ENCODE data around the gene CCDC77. TPM values are rescaled to one million over a fixed set of nuclear protein-coding genes. Genes with fewer than 3 reads are reported as not detected.
A peak's percentile ranks its signal among the peaks of the same experiment; 100 is the strongest.

Gene CCDC77
- total and polyA plus RNA-seq, 2 donors (not counting 1 experiment from before 2014, with no cell fraction given) = 6.8 to 8.8 TPM

- Histone ChIP-seq H3K79me2 (ENCODE audit: control insufficient read depth, insufficient read depth, low read length) (no peaks in the 10 kb centered on the region), H3K9me3 (ENCODE audit: control insufficient read depth, insufficient read depth, low read depth, low read length) (no peaks in the 10 kb centered on the region), H3K4me3 (replicated peaks in 1 of 4; ENCODE audit: control extremely low read depth in 1 of 4, insufficient read depth in 1 of 4, low read depth in 3 of 4, low read length in 4 of 4) (no peak overlapping the region), H3K27me3 (ENCODE audit: control insufficient read depth, insufficient read depth, low read length) (peaks cover 3% of the 10 kb centered on the region), H2AFZ (ENCODE audit: low read length) (no peak overlapping the region), H3K36me3 (ENCODE audit: control insufficient read depth, insufficient read depth, low read length) (no peaks in the 10 kb centered on the region), H3K9ac (ENCODE audit: insufficient read depth, low read length) (no peak overlapping the region), H3K4me2 (ENCODE audit: extremely low read depth, insufficient read depth, low read length) (no peak overlapping the region), H3K27ac (ENCODE audit: insufficient read depth, low read length) (no peak overlapping the region), H4K20me1 (ENCODE audit: control insufficient read depth, extremely low read depth, insufficient read depth, low read length) (no peaks in the 10 kb centered on the region), H3K4me1 (ENCODE audit: control insufficient read depth, extremely low read depth, insufficient read depth, low read length) (no peaks in the 10 kb centered on the region)
- DNase-seq (ENCODE audit: low read depth in 2 of 2) = no peak
- no peak for TF ChIP-seq EZH2 (IDR thresholded peaks at IDR 0.05; ENCODE audit: low read length, missing control alignments)
- no peak for TF ChIP-seq CTCF (conservative IDR thresholded peaks at IDR 0.05 in 1 of 2, IDR thresholded peaks at IDR 0.05 in 1 of 2; ENCODE audit: low read depth in 1 of 2, low read length in 2 of 2)
Observed at GRCh38 chr12:470133-470532, 68.7 kb downstream of the CCDC77 start.

GRCh38 chr12:473198-473597 lies 71.8 kb downstream of the CCDC77 start:
- Histone ChIP-seq H3K36me3 (ENCODE audit: control insufficient read depth, insufficient read depth, low read length) (no peaks in the 10 kb centered on the region), H3K4me1 (ENCODE audit: control insufficient read depth, extremely low read depth, insufficient read depth, low read length) (no peaks in the 10 kb centered on the region), H2AFZ (ENCODE audit: low read length) (no peak overlapping the region), H4K20me1 (ENCODE audit: control insufficient read depth, extremely low read depth, insufficient read depth, low read length) (no peaks in the 10 kb centered on the region), H3K27ac (ENCODE audit: insufficient read depth, low read length) (no peak overlapping the region), H3K9me3 (ENCODE audit: control insufficient read depth, insufficient read depth, low read depth, low read length) (no peaks in the 10 kb centered on the region), H3K4me2 (ENCODE audit: extremely low read depth, insufficient read depth, low read length) (no peak overlapping the region), H3K9ac (ENCODE audit: insufficient read depth, low read length) (no peak overlapping the region), H3K4me3 (replicated peaks in 1 of 4; ENCODE audit: control extremely low read depth in 1 of 4, insufficient read depth in 1 of 4, low read depth in 3 of 4, low read length in 4 of 4) (no peak overlapping the region), H3K27me3 (ENCODE audit: control insufficient read depth, insufficient read depth, low read length) (peaks cover 5% of the 10 kb centered on the region), H3K79me2 (ENCODE audit: control insufficient read depth, insufficient read depth, low read length) (no peaks in the 10 kb centered on the region)
- DNase-seq (ENCODE audit: low read depth in 2 of 2) = no peak
- TF ChIP-seq EZH2 (IDR thresholded peaks at IDR 0.05; ENCODE audit: low read length, missing control alignments) (no peak), CTCF (conservative IDR thresholded peaks at IDR 0.05 in 1 of 2, IDR thresholded peaks at IDR 0.05 in 1 of 2; ENCODE audit: low read depth in 1 of 2, low read length in 2 of 2) (no peak)

- Histone ChIP-seq H3K9me3 (ENCODE audit: control insufficient read depth, insufficient read depth, low read depth, low read length) (no peaks in the 10 kb centered on the region), H3K4me1 (ENCODE audit: control insufficient read depth, extremely low read depth, insufficient read depth, low read length) (no peaks in the 10 kb centered on the region), H3K9ac (ENCODE audit: insufficient read depth, low read length) (no peak overlapping the region), H3K4me2 (ENCODE audit: extremely low read depth, insufficient read depth, low read length) (no peak overlapping the region), H2AFZ (ENCODE audit: low read length) (no peak overlapping the region), H3K36me3 (ENCODE audit: control insufficient read depth, insufficient read depth, low read length) (no peaks in the 10 kb centered on the region), H3K27me3 (ENCODE audit: control insufficient read depth, insufficient read depth, low read length) (peaks cover 7% of the 10 kb centered on the region), H3K79me2 (ENCODE audit: control insufficient read depth, insufficient read depth, low read length) (no peaks in the 10 kb centered on the region), H4K20me1 (ENCODE audit: control insufficient read depth, extremely low read depth, insufficient read depth, low read length) (no peaks in the 10 kb centered on the region), H3K4me3 (replicated peaks in 1 of 4; ENCODE audit: control extremely low read depth in 1 of 4, insufficient read depth in 1 of 4, low read depth in 3 of 4, low read length in 4 of 4) (no peak overlapping the region), H3K27ac (ENCODE audit: insufficient read depth, low read length) (no peak overlapping the region)
- TF ChIP-seq CTCF (conservative IDR thresholded peaks at IDR 0.05 in 1 of 2, IDR thresholded peaks at IDR 0.05 in 1 of 2; ENCODE audit: low read depth in 1 of 2, low read length in 2 of 2) = no peak
- no peak for TF ChIP-seq EZH2 (IDR thresholded peaks at IDR 0.05; ENCODE audit: low read length, missing control alignments)
- DNase-seq (ENCODE audit: low read depth in 2 of 2) = peak in 1 of 2 donors; percentile 51
Observed at GRCh38 chr12:473863-474577, 72.6 kb downstream of the CCDC77 start.

Measured in fibroblast of lung (primary cell).